ENCODE results near the gene EID3.

Gene EID3

GRCh38 chr12:104333692-104334255, 30.2 kb downstream of the EID3 start:
- FAIRE-seq (no peak), DNase-seq (ENCODE audit: insufficient read length, low spot score) (no peak)

- FAIRE-seq (no peak), DNase-seq (ENCODE audit: insufficient read length, low spot score) (no peak)
Observed at GRCh38 chr12:104334581-104334980, 31.0 kb downstream of the EID3 start.

DNA sequence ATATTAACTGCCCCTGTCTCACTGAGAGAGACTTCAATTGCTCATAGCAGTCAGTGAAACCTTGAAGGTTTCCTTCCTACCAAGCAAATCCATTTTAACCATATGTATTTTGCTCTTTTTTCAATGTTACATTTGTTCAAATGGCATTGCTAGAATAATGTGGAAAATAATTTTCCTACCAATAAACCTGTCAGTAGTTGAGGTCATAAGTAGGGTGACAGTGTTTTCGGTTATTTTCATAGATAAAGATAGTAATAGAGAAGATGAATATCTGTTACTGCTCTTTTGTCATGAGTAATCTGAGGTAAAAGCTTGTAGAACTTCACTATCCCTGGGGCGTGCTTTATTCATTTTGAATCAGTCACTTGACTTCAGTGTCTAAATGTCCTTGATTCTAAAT, 32.6 kb downstream of the EID3 start:
- FAIRE-seq (no peak), DNase-seq (ENCODE audit: insufficient read length, low spot score) (no peak)

DNA sequence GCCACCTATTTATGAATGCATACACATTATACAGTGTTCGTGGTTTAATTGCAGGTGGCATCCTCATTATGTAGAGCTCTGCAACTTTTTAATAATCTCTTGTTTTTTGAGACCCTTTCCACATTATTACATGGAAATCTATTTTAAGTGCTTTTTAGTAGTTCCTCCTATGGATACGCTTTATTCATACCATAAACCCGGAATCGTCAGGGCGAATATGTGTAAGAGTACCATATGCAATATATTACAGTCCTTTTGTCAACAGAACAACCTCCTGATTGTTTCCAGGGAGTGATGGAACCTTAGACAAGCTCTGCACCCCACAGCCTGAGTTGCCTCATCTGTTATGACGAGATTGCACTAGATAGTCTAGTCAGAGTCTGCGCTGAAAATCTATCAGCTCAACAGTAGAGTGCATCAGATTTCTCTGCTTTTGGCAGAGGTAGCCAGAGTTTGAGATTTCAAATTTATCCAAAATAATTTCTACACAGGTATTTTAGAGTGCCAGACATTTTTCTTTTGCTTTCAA, 33.6 kb downstream of the EID3 start:
- DNase-seq (ENCODE audit: insufficient read length, low spot score) (no peak), FAIRE-seq (no peak)

- DNase-seq (ENCODE audit: insufficient read length, low spot score) (no peak), FAIRE-seq (no peak)
Observed at GRCh38 chr12:104339663-104340062, 36.1 kb downstream of the EID3 start.

DNA sequence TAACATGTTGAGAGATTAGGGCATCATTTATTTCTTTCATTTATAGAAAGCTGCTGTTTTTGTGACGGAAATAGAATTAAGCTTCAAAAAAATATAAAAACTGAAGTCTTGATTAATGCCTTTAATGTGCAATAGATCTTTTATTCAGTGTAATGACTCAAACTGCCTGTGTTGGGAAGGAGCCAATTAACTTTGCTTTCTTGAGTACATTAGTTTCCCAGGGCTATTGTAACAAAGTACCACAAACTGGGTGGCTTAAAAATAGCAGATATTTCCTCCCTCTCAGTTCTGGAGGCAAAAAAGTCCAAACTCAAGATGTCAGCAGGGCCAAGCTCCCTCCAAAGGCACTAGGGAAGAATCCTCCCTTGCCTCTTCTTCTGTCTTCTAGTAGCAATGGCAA, 36.6 kb downstream of the EID3 start:
- no peak for DNase-seq (ENCODE audit: insufficient read length, low spot score)
- no peak for FAIRE-seq

DNA sequence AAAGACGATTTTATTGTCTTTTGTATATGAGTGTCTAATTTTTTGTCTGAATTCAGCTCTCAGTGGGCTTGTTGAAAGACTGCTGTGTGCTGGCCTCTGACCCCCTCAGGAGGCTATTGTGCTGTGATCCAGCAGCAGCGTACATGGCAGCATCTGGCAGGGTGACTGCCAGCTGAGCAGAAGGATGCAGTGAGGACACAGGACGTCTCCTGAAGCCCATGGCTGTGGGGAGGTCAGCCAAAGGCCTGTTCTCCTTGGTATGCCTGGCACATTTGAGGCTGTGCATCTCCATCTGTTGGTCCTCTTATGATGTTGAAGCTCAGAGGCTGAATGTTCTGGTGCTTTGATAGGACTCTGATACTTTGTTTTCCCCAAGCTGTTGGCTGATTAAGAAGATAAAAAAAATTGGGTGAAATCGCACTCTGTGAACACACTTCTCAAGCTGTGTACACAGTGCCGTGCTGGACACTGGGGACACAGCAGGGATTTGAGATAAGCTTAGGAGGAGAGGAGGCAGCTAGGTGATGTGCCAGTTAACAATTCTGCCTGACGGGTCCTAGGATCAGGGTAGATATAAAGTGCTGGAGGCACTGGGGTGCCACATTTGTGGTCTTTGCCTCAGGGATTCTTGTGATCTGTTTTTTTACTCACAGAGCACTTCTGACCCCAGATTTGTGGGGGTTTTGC, 37.5 kb downstream of the EID3 start:
- DNase-seq (ENCODE audit: insufficient read length, low spot score), result no peak
- FAIRE-seq, result no peak

GRCh38 chr12:104342147-104342546, 38.6 kb downstream of the EID3 start:
- FAIRE-seq (no peak), DNase-seq (ENCODE audit: insufficient read length, low spot score) (no peak)

DNA sequence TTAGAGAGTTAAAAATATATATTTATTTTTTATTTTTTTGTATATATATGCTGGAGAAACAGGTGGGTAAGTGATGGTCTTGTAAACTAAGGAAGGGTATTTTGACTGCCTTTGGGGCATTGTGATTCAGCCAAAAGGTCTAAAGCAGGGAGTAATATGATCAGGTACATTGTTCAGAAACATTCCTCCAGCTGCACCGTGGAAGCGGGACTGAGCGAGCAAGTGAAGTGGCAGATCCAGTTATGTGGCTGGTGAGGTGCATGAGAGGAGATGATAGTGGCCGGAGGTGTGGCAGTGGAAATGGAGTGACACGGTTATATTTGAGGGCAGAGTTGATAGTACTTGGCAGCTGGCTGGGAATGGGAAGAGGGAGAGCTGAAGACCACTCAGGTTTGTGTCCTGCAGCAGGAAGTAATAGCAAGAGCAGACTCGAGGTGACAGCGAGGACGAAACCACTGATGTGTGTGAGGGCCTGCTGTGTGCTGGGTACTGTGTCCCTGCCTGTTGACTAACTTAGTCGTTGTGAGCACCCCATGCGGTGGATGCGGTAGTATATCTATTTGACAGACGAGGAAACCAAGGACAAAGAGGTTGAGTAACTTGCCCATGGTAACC, 39.2 kb downstream of the EID3 start:
- DNase-seq (ENCODE audit: insufficient read length, low spot score) (no peak), FAIRE-seq (no peak)

DNA sequence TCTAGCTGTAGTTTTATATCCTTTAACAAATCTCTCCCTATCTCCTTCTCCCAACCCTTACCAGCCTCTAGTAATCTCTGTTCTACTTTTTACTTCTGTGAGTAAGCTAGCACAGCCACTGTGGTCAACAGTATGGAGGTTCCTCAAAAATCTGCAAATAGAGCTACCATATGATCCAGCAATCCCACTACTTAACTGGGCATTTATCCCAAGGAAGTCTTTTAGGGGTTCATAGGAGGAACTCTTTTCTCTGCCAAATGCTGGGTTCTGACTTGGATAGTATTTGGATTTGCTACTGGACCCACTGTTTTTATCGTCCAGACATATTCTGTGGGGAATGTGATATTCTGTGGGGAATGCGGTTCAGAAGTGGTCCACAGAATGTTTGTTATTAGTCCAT, 41.1 kb downstream of the EID3 start:
- FAIRE-seq, result no peak
- no peak for DNase-seq (ENCODE audit: insufficient read length, low spot score)

- FAIRE-seq (no peak), DNase-seq (ENCODE audit: insufficient read length, low spot score) (no peak)
Observed at GRCh38 chr12:104345234-104346066, 41.9 kb downstream of the EID3 start.

GRCh38 chr12:104347374-104348075, 44.0 kb downstream of the EID3 start:
- DNase-seq (ENCODE audit: insufficient read length, low spot score), result no peak
- FAIRE-seq, result no peak

DNA sequence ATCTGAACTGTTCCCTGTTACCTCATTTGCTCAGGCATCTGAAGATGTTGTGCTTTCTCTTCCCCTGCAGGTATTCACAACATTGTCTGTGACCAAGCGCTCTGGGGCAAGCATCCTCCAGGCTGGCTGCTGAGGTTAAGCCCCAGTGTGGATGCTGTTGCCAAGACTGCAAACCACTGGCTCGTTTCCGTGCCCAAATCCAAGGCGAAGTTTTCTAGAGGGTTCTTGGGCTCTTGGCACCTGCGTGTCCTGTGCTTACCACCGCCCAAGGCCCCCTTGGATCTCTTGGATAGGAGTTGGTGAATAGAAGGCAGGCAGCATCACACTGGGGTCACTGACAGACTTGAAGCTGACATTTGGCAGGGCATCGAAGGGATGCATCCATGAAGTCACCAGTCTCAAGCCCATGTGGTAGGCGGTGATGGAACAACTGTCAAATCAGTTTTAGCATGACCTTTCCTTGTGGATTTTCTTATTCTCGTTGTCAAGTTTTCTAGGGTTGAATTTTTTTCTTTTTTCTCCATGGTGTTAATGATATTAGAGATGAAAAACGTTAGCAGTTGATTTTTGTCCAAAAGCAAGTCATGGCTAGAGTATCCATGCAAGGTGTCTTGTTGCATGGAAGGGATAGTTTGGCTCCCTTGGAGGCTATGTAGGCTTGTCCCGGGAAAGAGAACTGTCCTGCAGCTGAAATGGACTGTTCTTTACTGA, 44.9 kb downstream of the EID3 start:
- no peak for FAIRE-seq
- no peak for DNase-seq (ENCODE audit: insufficient read length, low spot score)

GRCh38 chr12:104348994-104349494, 45.5 kb downstream of the EID3 start:
- FAIRE-seq (no peak), DNase-seq (ENCODE audit: insufficient read length, low spot score) (no peak)

- FAIRE-seq (no peak), DNase-seq (ENCODE audit: insufficient read length, low spot score) (no peak)
Observed at GRCh38 chr12:104350211-104351056, 46.9 kb downstream of the EID3 start.

DNA sequence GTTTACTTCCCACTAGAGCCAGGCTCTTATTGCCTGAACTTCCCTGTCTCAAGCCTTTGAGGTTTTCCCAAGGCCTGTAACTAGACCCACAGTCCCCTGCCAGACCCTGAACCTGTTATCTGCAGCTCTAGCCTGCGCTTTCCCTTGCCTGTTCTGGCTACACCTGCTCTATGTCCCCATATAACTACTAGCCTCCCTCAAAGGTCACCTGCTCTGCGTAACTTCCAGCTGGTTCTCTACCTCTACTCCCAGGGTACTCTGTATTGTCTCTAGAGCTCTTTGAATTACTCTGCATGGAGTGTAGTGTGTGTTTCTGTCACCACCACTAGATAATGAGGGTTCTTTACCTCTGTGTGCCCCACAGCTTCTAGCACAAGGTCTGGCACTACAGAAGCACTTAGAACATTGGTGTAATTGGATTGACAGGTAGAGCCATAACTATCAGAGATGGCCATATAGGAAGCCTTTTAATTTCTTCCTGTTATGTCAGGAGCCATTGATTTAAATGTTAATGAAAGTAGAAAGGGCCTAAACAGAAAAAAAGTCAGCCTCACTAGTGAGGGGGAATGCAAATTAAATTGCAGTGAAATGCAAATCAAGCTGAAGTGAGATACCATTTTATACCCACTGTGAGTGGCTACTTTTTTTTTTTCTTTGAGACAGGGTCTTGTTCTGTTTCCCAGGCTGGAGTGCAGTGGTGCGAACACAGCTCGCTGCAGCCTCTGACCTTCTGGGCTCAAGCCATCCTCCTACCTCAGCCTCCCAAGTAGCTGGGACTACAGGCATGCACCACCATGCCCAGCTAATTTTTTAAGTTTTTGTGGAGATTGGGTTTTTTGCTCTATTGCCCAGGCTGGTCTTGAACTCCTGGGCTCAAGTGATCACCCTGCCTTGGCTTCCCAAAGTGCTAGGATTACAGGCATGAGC, 47.8 kb downstream of the EID3 start:
- FAIRE-seq (no peak), DNase-seq (ENCODE audit: insufficient read length, low spot score) (no peak)

DNA sequence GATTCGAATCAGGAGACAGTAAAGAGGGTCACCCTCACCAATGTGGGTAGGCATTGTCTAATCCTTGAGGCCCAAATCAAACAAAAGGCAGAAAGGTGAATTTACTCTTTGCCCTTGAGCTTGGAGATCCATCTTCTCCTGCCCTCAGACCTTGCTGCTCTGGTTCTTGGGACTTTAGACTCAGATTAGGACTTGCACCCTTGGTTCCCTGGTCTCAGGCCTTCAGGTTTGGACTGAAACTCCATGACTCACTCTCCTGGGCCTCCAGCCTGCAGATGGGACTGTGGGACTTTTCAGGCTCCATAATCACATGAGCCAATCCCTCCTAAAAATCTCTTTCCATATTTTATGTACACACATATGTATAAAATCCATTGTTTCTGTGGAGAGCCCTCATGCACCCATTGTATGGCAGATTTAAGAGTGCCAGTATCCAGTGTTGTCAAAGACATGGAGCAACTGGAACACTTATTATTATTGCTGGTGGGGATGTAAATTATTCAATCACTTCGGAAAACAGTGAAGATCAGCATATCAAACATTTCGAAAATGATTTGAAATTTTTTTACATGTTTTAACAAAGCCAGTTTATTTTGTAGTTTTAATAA, 48.7 kb downstream of the EID3 start:
- DNase-seq (ENCODE audit: insufficient read length, low spot score) (no peak), FAIRE-seq (no peak)

Measured in HTR-8/SVneo (cell line).